HG02798 (cell line): ENCODE measurements around the gene ITGAD.

Experiments
- ATAC-seq: cut with Tn5 transposase; IDR thresholded peaks from one replicate; pipeline ENCODE4 v1.9.1; 2021; ENCODE audit warnings: mild to moderate bottlenecking; ENCODE audit not compliant: unreplicated experiment, poor library complexity

Gene ITGAD

GRCh38 chr16:31458073-31458843 lies 65.1 kb downstream of the ITGAD start:
- peak; percentile 2 for ATAC-seq

DNA sequence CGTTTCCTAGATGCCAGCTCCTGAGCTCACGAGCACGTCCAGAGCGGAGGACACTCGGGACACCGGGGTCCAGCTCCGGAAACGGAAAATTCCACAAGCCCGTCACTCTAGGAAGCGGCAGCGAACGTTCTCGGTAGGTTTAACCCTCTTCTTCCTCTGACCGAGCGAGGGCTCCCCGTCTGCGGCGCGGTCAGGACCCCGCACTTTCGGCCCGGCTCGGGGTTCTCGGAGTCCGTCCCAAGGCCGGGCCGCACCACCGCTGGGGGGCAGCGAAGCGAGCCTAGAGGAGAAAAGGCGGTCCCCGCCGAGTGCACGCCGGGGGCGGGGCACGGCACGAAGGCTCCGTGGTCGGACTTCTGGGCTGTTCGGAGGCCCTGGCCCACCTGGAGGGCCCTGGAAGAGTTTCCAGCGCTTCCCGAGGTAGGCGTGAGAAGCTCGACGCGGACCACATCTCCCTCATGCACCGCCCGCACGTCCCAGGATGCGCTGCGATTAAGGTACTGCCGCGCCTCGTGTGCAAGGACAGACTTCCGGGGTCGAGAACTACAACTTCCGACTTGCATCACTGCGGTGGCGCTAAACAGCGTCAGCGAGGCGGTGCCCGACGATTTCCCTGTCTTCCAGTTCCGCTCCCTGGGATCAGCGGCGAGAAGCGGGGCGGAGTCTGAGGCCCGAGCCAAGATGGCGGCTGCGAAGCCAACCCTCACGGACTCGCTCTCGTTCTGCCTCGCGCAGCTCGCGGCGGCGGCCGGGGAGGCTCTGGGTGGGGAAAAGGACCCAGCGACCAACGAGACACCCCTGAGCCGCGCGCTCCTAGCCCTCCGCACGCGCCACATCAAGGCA lies 65.9 kb downstream of the ITGAD start, which contains the start of gene ARMC5:
TSS of gene ARMC5 (plus strand) at position 658 of the 843 bp plus-strand sequence. CDS start at position 682, 24 bp downstream.
- ATAC-seq, result peak; percentile 78

DNA sequence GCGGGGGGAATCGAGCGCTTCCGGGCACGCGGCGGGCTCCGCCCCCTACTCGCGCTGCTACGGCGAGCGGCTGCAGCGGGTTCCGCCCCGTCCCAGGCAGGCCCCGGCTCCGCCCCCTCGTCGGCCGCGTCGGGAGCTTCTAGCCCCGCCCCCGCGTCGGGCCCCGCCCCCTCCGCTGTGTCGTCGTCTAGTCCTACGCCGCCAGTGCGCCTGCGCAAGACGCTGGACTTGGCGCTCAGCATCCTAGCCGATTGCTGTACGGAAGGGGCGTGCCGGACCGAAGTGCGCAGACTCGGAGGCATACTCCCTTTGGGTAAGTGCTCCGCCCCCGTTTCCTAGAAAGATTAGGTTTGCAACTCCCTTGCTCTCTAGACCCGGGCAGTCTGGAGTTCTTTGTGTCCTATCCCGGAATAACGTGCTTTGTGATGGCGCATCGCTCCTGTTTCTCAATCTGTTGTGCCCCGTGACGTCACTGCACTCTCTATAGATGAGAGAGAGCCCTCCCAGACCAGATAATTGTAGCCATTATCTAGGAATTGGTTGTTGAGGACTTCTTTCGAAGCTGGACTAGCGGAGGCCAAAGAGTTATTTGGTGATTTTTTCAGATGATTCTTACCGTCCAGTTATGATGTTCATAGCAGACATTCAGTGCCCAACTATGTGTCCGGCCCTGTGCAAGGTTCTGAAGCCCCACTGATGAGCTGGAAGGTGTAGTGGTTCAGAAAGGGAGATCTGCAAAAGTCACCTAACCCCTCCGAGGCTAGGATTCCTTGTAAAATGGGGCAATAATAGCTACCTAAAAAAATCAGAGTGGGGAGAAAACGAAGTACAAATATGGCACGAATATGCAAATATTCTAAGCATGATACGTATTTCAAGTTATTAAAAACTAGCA lies 66.8 kb downstream of the ITGAD start:
- ATAC-seq, result peak; percentile 77

DNA sequence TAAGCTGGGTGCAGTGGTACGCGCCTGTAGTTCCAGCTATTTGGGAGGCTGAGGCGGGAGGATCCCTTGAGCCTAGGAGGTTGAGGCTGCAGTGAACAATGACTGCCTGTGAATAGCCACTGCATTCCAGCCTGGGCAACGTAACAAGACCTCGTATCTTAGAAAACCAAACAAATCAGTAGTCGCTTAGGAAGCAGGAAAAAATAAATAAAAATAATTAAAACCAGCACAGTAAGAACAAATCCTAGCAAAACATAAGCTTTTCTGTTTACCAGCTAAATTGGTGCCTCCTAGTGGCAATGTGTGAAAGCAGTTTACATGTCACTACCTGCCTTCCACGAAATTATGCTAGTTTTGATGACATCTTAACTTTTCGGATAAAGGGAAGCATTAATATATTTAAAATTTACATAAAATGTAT lies 67.5 kb downstream of the ITGAD start:
- ATAC-seq, result no peak

DNA sequence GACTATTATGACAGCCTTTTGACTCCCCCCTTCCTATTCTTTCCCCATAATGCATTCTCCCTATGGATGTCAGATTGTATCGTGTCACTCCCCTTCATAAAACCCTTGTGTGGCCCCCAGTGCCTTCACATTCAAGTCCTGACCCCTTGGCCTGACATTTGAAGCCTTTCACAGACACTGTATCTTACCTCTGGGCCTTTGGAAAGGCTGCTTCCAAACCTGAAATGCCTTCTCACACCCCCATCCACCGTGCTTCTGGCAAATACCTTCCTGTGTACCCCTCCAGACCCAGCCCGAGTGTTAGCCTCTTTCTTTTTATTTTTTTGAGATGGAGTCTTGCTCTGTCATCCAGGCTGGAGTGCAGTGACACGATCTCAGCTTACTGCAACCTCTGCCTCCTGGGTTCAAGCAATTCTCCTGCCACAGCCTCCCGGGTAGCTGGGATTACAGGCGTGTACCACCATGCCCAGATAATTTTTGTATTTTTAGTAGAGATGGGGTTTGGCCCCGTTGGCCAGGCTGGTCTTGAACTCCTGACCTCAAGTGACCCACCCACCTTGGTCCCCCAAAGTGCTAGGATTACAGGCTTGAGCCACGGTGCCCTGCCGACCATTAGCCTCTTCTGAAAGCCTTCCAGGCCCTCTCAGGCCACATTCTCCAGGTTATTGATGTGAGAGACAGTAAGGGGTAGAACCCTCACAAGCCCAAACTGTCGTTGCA lies 68.2 kb downstream of the ITGAD start:
- ATAC-seq, result no peak

DNA sequence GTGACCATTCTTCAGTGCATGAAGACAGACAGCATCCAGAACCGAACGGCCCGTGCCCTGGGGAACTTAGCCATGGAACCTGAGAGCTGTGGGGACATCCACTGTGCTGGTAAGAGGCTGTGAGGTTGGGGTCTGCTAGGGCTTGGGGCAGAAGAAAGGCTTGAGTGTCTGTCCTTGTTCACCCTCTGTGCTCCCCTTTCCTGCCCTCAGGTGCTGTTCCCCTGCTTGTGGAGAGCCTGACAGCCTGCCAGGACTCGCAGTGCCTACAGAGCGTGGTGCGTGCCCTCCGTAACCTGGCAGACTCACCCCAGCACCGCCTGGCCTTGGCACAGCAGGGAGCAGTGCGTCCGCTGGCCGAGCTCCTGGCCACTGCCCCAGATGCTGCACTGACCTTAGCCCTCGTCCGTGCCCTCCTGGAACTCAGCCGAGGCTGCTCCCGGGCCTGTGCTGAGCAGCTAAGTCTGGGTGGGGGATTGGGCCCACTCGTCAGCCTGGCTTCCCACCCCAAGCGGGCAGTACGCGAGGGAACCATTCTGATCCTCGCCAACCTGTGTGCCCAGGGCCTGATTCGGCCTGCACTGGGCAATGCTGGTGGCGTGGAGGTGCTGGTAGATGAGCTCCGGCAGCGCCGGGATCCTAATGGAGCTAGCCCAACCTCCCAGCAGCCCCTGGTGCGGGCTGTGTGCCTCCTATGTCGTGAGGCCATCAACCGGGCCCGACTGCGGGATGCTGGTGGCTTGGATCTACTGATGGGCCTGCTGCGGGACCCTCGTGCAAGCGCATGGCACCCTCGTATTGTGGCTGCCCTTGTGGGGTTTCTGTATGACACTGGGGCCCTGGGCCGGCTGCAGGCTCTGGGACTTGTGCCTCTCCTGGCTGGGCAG lies 69.0 kb downstream of the ITGAD start:
- ATAC-seq, result no peak

DNA sequence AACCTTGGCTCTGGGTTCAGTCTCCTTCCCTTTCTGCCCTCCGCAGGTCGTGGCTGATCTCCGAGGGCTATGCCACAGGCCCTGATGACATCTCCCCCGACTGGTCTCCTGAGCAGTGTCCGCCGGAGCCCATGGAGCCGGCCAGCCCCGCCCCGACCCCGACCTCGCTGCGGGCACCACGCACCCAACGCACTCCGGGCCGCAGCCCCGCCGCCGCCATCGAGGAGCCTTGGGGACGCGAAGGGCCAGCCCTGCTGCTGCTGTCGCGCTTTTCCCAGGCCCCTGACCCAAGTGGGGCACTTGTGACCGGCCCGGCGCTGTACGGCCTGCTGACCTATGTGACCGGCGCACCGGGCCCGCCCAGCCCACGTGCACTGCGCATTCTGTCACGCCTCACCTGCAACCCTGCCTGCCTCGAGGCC lies 71.2 kb downstream of the ITGAD start:
- ATAC-seq, result no peak

DNA sequence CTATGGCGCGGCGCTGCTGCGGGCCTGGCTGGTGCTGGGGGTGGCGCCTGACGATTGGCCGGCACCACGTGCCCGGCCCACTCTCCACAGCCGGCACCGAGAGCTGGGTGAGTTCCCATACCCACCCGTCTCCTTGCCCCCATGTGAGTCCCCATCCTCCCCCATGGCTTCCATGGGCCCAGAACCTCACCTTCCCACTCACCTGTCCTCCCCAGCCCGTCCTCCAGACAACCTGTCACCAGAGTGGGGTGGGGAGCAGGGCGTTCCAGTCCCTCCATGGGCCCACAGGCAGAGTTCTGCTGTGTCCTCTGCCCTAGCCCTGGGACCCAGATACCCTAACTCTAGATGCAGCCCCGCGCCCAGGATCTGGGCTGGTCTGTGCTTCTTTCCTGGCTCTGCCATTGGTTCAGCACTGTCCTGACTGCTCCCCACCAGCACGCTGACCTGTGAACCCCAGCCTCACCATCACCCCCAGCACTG lies 71.7 kb downstream of the ITGAD start:
- ATAC-seq, result no peak

DNA sequence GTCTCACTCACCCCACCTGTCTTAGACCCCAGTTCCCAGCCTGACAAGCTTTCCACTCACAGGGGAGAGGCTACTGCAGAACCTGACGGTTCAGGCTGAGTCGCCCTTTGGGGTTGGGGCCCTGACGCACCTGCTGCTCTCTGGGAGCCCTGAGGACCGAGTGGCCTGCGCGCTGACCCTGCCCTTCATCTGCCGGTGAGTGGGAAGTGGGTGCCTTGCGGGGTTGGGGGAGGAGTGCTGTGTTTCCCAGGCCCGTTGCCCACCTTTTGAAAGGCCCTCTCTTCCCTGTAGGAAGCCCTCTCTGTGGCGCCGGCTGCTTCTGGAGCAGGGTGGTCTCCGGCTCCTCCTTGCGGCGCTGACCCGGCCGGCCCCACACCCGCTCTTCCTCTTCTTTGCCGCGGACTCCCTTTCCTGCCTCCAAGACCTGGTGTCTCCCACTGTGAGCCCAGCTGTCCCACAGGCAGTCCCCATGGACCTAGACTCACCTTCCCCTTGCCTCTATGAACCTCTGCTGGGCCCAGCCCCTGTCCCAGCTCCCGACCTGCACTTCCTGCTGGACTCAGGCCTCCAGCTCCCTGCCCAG lies 72.7 kb downstream of the ITGAD start:
- ATAC-seq, result no peak

DNA sequence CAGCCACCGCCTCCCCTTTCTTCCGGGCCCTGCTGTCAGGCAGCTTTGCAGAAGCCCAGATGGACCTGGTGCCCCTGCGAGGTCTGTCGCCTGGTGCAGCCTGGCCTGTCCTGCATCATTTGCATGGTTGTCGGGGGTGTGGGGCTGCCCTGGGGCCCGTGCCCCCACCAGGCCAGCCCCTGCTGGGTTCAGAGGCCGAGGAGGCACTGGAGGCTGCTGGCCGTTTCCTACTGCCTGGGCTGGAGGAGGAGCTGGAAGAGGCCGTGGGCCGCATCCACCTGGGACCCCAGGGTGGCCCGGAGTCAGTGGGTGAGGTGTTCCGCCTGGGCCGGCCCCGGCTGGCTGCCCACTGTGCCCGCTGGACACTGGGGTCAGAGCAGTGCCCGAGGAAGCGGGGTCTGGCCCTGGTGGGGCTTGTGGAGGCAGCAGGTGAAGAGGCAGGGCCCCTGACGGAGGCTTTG lies 73.3 kb downstream of the ITGAD start:
- no peak for ATAC-seq

DNA sequence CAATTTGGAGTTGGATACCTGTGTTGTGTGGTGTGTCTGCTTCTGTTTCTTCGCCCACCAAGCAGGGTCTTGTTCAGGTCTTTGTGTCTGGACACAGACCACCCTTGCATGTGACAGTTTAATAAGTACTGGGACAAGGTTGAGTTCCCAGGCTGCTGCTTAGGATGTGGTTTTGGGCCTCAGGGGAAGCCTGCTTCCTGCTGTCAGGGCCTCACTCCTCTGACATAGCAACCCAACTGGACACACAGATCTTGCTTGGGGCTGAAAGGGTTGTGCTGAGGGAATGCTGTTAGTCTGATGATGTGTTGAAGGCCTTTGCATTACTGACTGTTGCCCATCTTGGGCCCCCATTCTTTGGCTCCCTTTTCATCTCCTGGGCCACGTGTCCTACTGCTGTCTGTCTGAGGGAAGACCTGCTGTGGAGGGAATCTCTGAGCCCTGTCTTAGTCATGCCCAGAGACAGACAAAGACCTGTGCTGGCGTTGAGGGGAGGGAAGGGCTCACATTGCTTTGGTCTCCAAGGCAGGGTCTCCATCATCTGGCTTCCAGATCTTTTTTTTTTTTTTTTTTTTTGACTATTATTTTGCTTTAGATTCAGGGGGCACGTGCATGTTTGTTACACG lies 74.1 kb downstream of the ITGAD start:
- ATAC-seq, result no peak

GRCh38 chr16:31467858-31468257 lies 74.7 kb downstream of the ITGAD start:
- no peak for ATAC-seq

- no peak for ATAC-seq
These were observed 77.5 kb downstream of the ITGAD start for GRCh38 chr16:31470615-31471014.

GRCh38 chr16:31471241-31471874 lies 78.2 kb downstream of the ITGAD start:
- ATAC-seq, result no peak

- ATAC-seq, result no peak
These were observed 79.0 kb downstream of the ITGAD start, which contains the start of gene TGFB1I1 for GRCh38 chr16:31471875-31472708. Gene TGFB1I1, plus strand, starts transcription at chr16:31472152. Its CDS starts 37 bp downstream, at chr16:31472189.

GRCh38 chr16:31472709-31473203 lies 79.6 kb downstream of the ITGAD start:
- ATAC-seq, result peak; percentile 41
